GM12891 (cell line): ENCODE measurements around the gene ETNK1.

Source experiments
- PAX5 ChIP-seq: IDR thresholded peaks from 2 replicates; pipeline ENCODE4 v1.6.1; 2011; ENCODE audit warnings: low read length, moderate library complexity, mild to moderate bottlenecking; ENCODE audit not compliant: insufficient read depth, severe bottlenecking
- POLR2A ChIP-seq: IDR thresholded peaks from 2 replicates; pipeline ENCODE4 v1.6.1; 2011; ENCODE audit warnings: low read depth, low read length, control low read depth
- POLR2AphosphoS5 ChIP-seq: IDR thresholded peaks from 2 replicates; pipeline ENCODE4 v1.6.1; 2011; ENCODE audit warnings: low read depth, low read length, control low read depth

GRCh38 chr12:22648668-22649067 is 23.7 kb downstream of the ETNK1 start:
- TF ChIP-seq PAX5 (no peak), POLR2AphosphoS5 (no peak), POLR2A (no peak)
